Cardiac fibroblast (primary cell): ENCODE measurements around the gene STRN.
"Not testable (repeated sequence)": the region's sequence is repeated elsewhere in the genome, so short reads cannot be mapped to it uniquely, and the experiment has no call there.

Source experiments
- DNase-seq, 2 donors: peaks; one replicate each; pipeline versions ENCODE4 v3.0.0 to v3.0.0-alpha.2; 2010; ENCODE audit warnings: low read depth in 2 of 2
- H3K4me3 ChIP-seq, 2 donors: replicated peaks in 1 of 2; 1 replicate in 1 of 2; 2 replicates in 1 of 2; pipeline ENCODE4 v1.5.1; 2011; ENCODE audit warnings: low read depth in 2 of 2, low read length in 2 of 2, mild to moderate bottlenecking in 2 of 2, moderate library complexity in 1 of 2
- CTCF ChIP-seq: IDR thresholded peaks from one replicate; pipeline ENCODE4 v1.5.1; 2011; ENCODE audit warnings: low read depth, mild to moderate bottlenecking, low read length, inconsistent platforms

STRN gene

DNA sequence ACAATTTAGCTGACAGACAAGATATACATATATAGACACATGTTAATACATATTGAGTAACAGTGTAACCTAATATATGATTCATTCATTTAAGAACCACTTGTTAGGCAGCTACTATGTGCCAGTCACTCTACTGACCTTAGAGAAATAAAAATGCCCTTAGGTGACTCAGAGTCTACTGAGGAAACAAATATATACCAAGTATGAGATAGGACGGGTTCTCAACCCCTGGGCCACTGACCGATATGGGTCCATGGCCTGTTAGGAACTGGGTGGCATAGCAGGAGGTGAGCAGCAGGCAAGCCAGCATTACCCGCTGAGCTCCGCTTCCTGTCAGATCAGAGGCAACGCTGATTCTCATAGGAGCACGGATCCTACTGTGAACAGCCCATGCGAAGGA lies 14.8 kb downstream of the STRN start:
- peak; percentile 23 to 73 for DNase-seq
- TF ChIP-seq CTCF, result no peak
- no peak overlapping the region for H3K4me3 ChIP-seq

DNA sequence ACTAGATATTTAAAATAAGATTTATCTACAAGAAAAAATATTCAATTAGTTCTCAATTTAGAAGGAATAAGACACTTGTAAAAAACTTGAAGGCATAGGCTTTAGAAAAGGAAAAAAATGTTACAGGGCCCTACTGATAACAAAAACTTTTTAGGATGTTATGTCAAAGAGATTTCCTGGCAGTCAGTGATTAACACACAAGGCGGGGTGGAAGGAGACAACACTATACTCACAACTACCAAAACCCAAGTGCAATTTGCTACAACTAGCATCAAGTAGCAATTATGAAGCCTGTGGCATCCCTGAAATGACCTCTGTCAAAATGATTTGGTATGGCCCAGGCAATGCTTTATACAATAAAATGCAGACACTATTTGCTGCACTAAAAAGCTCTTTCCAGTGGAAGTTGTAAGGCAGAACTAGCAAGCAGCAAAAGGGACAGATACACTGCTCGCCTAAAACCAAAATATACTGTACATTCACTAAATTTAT lies 15.3 kb downstream of the STRN start:
- no peak for TF ChIP-seq CTCF
- no peak overlapping the region for H3K4me3 ChIP-seq
- DNase-seq, result peak in 1 of 2 donors; percentile 11

- TF ChIP-seq CTCF, result no peak
- no peak for DNase-seq
- H3K4me3 ChIP-seq, result no peak overlapping the region
Observed at GRCh38 chr2:36949845-36950244, 16.5 kb downstream of the STRN start.

DNA sequence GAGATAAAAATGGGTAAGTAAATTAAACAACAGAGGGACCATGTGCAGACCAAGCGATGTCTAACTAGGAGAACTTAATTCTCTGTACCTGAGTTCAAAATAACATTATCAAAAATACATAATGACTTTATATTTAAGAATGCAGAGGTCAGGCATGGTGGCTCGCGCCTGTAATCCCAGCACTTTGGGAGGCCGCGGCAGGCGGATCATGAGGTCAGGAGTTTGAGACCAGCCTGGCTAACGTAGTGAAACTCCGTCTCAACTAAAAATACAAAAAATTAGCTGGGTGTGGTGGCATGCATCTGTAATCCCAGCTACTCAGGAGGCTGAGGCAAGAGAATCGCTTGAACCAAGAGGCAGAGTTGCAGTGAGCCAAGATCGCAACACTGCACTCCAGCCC lies 21.1 kb downstream of the STRN start:
- DNase-seq, H3K4me3 ChIP-seq: not testable (repeated sequence)

- H3K4me3 ChIP-seq, result no peak overlapping the region
- DNase-seq, result no peak
- TF ChIP-seq CTCF, result no peak
Observed at GRCh38 chr2:36941867-36942266, 24.5 kb downstream of the STRN start.

DNA sequence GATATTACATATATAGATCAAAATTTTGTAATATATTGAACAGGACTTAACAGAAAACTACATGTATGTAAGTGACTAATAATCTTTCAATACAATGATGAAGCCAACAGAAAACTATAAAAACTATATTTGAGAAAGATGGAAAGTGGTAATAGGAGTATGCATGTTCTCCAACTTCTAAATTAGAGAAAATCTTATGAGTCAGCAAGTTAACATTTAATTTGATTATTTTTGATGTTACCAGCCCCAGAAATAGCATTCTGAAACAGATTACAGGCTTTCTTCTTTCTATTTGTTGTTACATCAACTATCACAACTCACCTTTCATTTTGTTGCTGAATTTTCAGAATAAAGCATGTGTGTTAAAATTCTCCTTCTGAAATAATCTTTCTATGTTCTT lies 29.8 kb downstream of the STRN start:
- not testable (repeated sequence) for H3K4me3 ChIP-seq, DNase-seq

DNA sequence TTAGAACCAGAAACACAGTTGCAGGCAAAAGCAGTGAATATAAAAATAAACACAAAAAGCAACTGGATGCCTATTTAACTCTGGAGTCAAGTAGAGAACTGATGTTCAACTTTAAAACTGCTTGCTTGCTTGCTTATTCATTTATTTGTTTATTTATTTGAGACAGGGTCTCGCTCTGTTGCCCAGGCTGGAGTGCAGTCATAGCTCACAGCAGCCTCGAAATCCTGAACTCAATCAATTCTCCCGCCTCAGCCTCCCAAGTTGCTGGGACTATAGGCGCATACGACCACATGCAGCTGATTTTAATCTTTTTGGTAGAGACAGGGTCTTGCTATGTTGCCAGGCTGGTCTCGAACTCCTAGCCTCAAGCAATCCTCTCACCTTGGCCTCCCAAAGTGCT lies 34.6 kb downstream of the STRN start:
- not testable (repeated sequence) for DNase-seq, H3K4me3 ChIP-seq

GRCh38 chr2:36930787-36931410 lies 35.4 kb downstream of the STRN start:
- peak; percentile 69 to 75 for DNase-seq
- not testable (repeated sequence) for H3K4me3 ChIP-seq

DNA sequence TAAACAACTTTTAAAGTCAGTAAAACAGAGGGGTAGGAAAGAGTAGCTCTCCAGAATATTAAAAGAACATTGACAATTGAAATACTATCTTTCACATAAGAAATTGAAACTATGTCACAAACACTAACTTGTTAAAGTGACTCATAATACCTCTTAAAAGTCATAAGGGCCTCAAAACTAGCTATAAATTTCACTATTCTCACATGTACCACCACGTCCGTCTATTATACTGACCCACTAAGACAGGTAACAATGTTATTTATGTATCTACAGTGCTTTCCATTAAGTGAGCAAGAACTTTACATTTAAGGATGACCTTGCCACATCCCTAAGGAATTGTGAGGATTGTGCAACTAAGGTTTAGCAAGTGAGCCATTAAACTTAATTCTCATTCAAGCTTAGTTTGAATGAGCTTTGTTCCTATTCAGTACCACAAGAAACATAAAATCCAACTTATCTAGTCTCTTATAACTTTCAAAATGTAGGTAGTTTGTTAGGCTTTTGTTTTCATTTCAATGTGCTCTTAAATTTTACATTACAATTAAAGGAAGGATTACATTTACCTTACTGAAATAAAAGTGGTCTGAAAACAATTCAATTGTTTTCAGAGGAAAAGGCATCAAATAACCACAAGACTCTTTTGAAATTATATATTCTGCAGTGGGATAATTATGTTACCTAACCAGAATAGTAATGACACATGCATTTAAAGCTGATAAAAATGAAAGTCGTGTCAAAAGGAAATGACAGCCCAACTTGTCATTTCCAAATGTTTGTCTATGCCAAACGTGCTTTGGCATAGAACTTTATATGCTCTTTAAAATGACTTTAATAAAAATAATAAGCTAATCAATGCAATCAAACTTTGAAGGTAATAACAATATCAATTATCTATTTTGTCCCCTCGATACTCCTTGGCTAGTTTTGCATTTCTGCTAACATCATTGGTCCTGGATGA lies 39.9 kb downstream of the STRN start:
- not testable (repeated sequence) for H3K4me3 ChIP-seq
- peak; percentile 21 to 51 for DNase-seq

GRCh38 chr2:36922629-36923028 lies 43.7 kb downstream of the STRN start:
- DNase-seq, H3K4me3 ChIP-seq: not testable (repeated sequence)
